ENCODE results near the gene TUG1.

TUG1 gene

GRCh38 chr22:30968924-30969531 lies at the start of gene TUG1:
TSS of gene TUG1 (plus strand) at chr22:30969265.
- peak; percentile 96 to 97 for DNase-seq

GRCh38 chr22:30919973-30920372 lies 49.1 kb upstream of the TUG1 start:
- DNase-seq = no peak

- DNase-seq = peak; percentile 83 to 86
These were observed 48.7 kb upstream of the TUG1 start for GRCh38 chr22:30920407-30920806.

GRCh38 chr22:30921108-30921507 lies 48.0 kb upstream of the TUG1 start:
- no peak for DNase-seq

- peak; percentile 67 to 70 for DNase-seq
These were observed 46.9 kb upstream of the TUG1 start for GRCh38 chr22:30922151-30922611.

GRCh38 chr22:30923168-30923900 lies 45.7 kb upstream of the TUG1 start:
- no peak for DNase-seq

GRCh38 chr22:30925667-30926066 lies 43.4 kb upstream of the TUG1 start:
- DNase-seq = no peak

GRCh38 chr22:30926706-30927105 lies 42.4 kb upstream of the TUG1 start:
- DNase-seq = no peak

GRCh38 chr22:30927806-30928205 lies 41.3 kb upstream of the TUG1 start:
- no peak for DNase-seq

- DNase-seq = no peak
These were observed 40.7 kb upstream of the TUG1 start for GRCh38 chr22:30928401-30928800.

- no peak for DNase-seq
These were observed 38.8 kb upstream of the TUG1 start for GRCh38 chr22:30930228-30930627.

GRCh38 chr22:30931541-30932300 lies 37.3 kb upstream of the TUG1 start:
- no peak for DNase-seq

GRCh38 chr22:30932661-30933060 lies 36.4 kb upstream of the TUG1 start:
- DNase-seq = no peak

GRCh38 chr22:30933457-30933856 lies 35.6 kb upstream of the TUG1 start:
- no peak for DNase-seq

GRCh38 chr22:30934053-30934452 lies 35.0 kb upstream of the TUG1 start:
- no peak for DNase-seq

GRCh38 chr22:30940685-30941362 lies 28.2 kb upstream of the TUG1 start:
- peak; percentile 41 to 45 for DNase-seq

GRCh38 chr22:30941363-30941740 lies 27.7 kb upstream of the TUG1 start:
- no peak for DNase-seq

GRCh38 chr22:30943368-30943767 lies 25.7 kb upstream of the TUG1 start:
- peak; percentile 20 to 21 for DNase-seq

- no peak for DNase-seq
These were observed 24.1 kb upstream of the TUG1 start for GRCh38 chr22:30944986-30945385.

- DNase-seq = no peak
These were observed 23.4 kb upstream of the TUG1 start for GRCh38 chr22:30945653-30946052.

- DNase-seq = no peak
These were observed 22.7 kb upstream of the TUG1 start for GRCh38 chr22:30946354-30946753.

GRCh38 chr22:30947173-30947815 lies 21.8 kb upstream of the TUG1 start:
- DNase-seq = no peak

All from activated CD4-positive, alpha-beta T cell treated with anti-CD3 and anti-CD28 coated beads, Interleukin-2, amount 50 U/mL, for 4 hours (primary cell).